HFFc6 (cell line): ENCODE results near the gene CHAF1A. TPM values are rescaled to one million over a fixed set of nuclear protein-coding genes. Genes with fewer than 3 reads are reported as not detected.

Experiments
- DNase-seq: peaks from one replicate; pipeline ENCODE4 v3.0.0-alpha.2; 2018
- H3K27ac Mint-ChIP-seq: 2 replicates; pipeline ENCODE4 v1.8.0; 2020; ENCODE audit warnings: mild to moderate bottlenecking, mixed read lengths
- H3K27me3 Mint-ChIP-seq: 2 replicates; pipeline ENCODE4 v1.8.0; 2021; ENCODE audit warnings: mild to moderate bottlenecking, moderate library complexity, mixed read lengths; ENCODE audit not compliant: insufficient read depth
- H3K36me3 Mint-ChIP-seq: 2 replicates; pipeline ENCODE4 v1.8.0; 2021; ENCODE audit warnings: low read depth, mixed read lengths
- H3K4me1 Mint-ChIP-seq: 2 replicates; pipeline ENCODE4 v1.8.0; 2020; ENCODE audit warnings: low read depth, mixed read lengths
- H3K4me3 Mint-ChIP-seq: 2 replicates; pipeline ENCODE4 v1.8.0; 2020; ENCODE audit warnings: mild to moderate bottlenecking, moderate library complexity, mixed read lengths
- H3K9me3 Mint-ChIP-seq: 2 replicates; pipeline ENCODE4 v1.8.0; 2020; ENCODE audit warnings: mild to moderate bottlenecking, mixed read lengths
- total RNA-seq, 6 experiments: library from RNA; stranded (reverse); fragmentation: NEBNext Ultra II Directional; extraction: Animal tissue kit (Norgen Biotek cat#: 25700); gene quantifications; 2 replicates in 1 of 6; 3 replicates in 5 of 6; pipeline ENCODE4 v1.2.3, GENCODE V29; 2021
- TF ChIP-seq, protein P1 (sequence below): fragments of 200-600 bp; sonication (generic); IDR thresholded peaks from 2 replicates; pipeline ENCODE4 v1.5.0; 2021; ENCODE audit warnings: antibody characterized with exemption, mild to moderate bottlenecking

The CHAF1A gene
- total RNA-seq, 6 experiments from 2014 or later: 18.3 to 26.3 (median 24.4) TPM

DNA sequence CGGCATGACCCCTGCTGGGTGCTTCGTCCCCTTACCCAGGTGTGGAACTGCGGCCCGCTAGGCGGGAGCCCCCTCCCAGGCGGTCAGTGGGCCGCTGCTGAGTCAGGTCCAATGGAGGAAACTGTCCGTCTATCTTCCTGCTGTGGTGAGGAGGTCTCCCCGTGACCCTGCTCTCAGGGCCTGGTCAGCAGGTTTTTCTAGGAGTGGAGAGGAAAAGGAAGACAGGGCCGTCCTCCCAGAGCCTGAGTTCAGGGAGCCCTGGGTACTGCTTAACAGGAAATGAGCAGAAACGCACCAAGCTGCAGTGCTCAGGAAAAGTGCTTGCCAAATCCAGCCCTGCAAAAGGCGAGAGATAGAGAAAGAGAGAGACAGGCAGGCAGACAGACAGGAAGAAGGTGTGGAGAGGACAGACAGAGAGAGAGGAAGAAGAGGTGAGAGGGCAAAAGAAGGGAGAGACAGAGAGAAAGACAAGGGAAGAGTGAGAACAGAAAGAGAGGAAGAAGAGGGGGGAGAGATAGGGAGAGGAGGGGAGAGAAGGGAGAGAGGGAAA, 12.3 kb upstream of the CHAF1A start:
- no peaks in the 10 kb centered on the region for H3K9me3 Mint-ChIP-seq
- peak; percentile 13 for DNase-seq
- peak overlapping the region; percentile 62 for H3K4me3 Mint-ChIP-seq
- H3K27me3 Mint-ChIP-seq: peaks cover 3% of the 10 kb centered on the region; the same call in 1 of the 2 replicates
- H3K27ac Mint-ChIP-seq: peak overlapping the region; percentile 88
- TF ChIP-seq, protein P1, sequence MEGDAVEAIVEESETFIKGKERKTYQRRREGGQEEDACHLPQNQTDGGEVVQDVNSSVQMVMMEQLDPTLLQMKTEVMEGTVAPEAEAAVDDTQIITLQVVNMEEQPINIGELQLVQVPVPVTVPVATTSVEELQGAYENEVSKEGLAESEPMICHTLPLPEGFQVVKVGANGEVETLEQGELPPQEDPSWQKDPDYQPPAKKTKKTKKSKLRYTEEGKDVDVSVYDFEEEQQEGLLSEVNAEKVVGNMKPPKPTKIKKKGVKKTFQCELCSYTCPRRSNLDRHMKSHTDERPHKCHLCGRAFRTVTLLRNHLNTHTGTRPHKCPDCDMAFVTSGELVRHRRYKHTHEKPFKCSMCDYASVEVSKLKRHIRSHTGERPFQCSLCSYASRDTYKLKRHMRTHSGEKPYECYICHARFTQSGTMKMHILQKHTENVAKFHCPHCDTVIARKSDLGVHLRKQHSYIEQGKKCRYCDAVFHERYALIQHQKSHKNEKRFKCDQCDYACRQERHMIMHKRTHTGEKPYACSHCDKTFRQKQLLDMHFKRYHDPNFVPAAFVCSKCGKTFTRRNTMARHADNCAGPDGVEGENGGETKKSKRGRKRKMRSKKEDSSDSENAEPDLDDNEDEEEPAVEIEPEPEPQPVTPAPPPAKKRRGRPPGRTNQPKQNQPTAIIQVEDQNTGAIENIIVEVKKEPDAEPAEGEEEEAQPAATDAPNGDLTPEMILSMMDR: no peak
- H3K36me3 Mint-ChIP-seq: no peaks in the 10 kb centered on the region; the same call in 1 of the 2 replicates
- H3K4me1 Mint-ChIP-seq: peaks cover 53% of the 10 kb centered on the region

DNA sequence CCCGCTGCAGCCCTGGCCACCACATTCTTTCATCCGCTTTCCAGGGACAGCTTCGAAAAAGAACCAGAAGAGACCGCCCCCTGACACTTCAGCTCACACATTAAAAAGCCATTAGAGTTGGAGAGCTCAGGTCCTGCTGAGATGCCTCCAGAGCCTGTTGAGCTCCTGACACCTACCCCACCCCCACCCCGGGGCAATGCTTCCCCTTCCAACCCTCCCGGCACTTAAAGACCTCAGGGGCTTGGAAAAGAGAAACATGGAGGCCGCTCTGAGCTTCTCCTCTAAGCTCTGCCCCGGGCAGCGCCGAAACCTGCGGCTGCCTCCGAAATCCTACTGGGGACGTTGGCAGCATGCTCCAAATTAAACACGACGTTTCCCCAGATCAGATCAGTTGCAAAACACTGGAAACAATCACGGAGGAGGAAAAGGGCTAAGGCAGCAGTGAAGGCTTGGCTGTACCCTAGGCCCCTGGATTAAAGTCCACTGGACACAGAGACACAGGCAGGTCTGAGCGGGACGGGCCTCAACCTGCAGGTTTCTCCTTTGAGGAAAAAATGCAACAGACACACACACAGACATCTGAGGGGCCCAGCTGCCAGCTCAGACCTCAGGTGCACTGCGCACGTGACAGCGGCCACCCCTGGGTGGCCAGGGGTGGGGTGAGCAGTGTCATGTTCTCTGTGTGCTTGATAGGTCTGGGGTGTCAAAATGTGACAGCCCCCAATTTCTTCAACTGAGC, 11.7 kb upstream of the CHAF1A start:
- Mint-ChIP-seq H3K27me3 (peaks cover 3% of the 10 kb centered on the region; the same call in 1 of the 2 replicates), H3K9me3 (no peaks in the 10 kb centered on the region), H3K27ac (peak overlapping the region; percentile 88), H3K4me3 (peak overlapping the region; percentile 62), H3K36me3 (no peaks in the 10 kb centered on the region; the same call in 1 of the 2 replicates), H3K4me1 (peaks cover 56% of the 10 kb centered on the region)
- no peak for DNase-seq
- TF ChIP-seq, protein P1: no peak

- H3K4me1 Mint-ChIP-seq: peaks cover 56% of the 10 kb centered on the region
- no peaks in the 10 kb centered on the region for H3K9me3 Mint-ChIP-seq
- TF ChIP-seq, protein P1: no peak
- H3K27me3 Mint-ChIP-seq: peaks cover 3% of the 10 kb centered on the region
- peak overlapping the region; percentile 88 for H3K27ac Mint-ChIP-seq
- H3K4me3 Mint-ChIP-seq: peak overlapping the region; percentile 62
- no peaks in the 10 kb centered on the region; the same call in 1 of the 2 replicates for H3K36me3 Mint-ChIP-seq
- DNase-seq: peak; percentile 25
Measured at GRCh38 chr19:4391306-4391693, 11.1 kb upstream of the CHAF1A start.

DNA sequence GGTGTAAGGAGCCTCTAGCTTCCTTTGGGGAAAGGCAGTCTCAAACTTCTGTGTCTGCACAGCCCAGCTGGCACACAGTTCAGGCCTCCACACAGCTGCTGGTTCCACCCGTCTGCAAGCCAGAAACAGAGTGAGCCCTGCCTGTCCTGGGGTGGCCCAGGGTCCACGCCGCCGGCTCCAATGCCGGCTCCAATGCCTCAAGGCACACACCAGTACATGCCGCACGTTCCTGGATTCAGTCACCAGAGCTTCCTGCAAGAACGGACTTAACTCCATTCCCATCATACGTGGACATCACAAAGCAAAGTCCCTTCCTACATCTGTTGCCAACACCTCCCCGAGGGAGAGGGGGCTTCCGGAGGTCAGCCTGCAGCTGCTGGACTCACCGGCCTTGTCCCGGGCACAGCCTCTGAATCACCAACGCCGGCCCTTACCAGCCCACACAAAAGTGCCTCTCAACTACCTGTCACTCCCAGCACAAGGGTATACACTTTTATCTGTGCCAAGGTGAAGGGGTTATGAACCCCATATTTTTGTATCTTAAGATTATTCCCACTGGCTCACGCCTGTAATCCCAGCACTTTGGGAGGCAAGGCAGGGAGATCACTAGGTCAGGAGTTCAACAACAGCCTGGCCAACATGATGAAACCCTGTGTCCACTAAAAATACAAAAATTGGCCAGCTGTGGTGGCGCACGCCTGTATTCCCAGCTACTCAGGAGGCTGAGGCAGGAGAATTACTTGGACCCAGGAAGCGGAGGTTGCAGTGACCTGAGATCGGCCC, 10.5 kb upstream of the CHAF1A start:
- Mint-ChIP-seq H3K4me1 (peaks cover 61% of the 10 kb centered on the region), H3K27me3 (peaks cover 3% of the 10 kb centered on the region), H3K36me3 (peaks cover 4% of the 10 kb centered on the region), H3K4me3 (peak overlapping the region; percentile 62), H3K9me3 (no peaks in the 10 kb centered on the region), H3K27ac (peak overlapping the region; percentile 88)
- DNase-seq: peak; percentile 81
- TF ChIP-seq, protein P1: no peak

DNA sequence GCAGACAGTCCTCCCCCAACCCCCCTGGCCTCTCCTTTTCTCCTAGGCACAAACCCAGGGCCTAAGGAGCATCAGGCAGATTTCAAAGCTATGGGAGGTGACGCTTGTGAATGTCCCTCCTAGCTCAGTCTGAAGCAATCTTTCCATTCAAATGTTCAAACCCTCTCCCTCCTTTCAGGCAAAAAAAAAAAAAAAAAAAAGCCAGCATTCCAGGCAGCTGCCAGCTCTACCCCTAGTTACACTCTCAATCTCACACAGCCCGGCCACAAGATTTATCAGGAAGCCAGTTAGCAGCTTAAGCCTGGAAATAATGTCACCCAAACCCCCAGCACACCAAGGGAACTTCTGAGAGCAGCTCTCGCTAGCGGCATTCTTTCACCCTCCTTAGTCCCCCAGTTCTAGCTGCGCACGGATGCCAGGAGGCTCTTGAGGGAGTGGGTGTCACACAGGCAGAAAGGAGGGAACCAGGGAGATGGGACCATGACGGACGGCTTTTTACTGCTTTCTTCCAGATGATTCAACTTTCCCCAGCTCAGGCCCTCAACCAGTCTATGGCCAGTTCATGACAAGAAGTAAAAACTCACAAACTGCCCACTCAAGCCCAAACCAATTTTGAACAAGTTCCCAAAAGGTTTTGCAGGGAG, 8.4 kb upstream of the CHAF1A start:
- no peaks in the 10 kb centered on the region for H3K9me3 Mint-ChIP-seq
- peaks cover 70% of the 10 kb centered on the region for H3K4me1 Mint-ChIP-seq
- TF ChIP-seq, protein P1: no peak
- H3K27ac Mint-ChIP-seq: peak overlapping the region; percentile 81
- no peak for DNase-seq
- H3K4me3 Mint-ChIP-seq: peak overlapping the region; percentile 28
- peaks cover 7% of the 10 kb centered on the region for H3K36me3 Mint-ChIP-seq
- H3K27me3 Mint-ChIP-seq: peaks cover 3% of the 10 kb centered on the region
